ENCODE data around the gene MVB12B.

MVB12B gene

DNA sequence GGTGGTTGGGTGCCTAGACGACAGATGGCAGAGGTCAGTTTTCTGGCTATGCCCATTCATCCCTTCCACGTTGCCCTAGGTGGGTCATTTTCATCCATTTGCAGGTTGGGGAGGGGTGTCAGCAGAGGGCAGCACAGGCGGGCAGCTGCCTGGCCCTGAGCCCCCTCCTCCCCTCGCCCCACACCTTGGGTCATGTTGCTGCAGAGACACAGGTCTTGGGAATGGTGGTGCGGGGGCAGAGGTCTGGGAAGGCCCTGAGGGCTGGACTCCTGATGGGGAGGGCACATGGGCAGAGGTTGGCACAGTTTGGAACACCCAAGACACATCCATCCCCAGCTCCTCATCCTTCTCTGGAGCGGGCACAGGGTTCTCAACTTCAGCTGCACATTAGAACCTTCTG, 183.9 kb downstream of the MVB12B start:
- DNase-seq: no peak

DNA sequence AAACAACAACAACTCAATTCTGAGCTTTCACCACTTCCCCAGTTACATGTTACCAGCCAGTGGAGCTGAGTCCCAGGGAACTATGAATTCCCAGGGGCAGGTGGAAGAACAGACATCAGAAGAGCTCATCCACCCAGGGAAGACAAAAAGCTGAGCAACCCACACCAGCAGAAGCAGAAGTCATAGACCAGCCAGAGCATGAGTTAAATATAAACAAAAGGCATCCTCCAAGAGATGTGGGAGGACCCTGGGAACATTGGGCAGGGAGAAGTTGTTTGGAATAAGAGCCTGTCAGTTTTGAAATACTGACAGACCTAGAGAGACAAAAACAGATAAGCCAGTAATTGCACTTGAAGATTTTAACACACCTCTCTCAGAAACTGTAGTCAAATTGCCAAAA, 184.8 kb downstream of the MVB12B start:
- DNase-seq: no peak

DNA sequence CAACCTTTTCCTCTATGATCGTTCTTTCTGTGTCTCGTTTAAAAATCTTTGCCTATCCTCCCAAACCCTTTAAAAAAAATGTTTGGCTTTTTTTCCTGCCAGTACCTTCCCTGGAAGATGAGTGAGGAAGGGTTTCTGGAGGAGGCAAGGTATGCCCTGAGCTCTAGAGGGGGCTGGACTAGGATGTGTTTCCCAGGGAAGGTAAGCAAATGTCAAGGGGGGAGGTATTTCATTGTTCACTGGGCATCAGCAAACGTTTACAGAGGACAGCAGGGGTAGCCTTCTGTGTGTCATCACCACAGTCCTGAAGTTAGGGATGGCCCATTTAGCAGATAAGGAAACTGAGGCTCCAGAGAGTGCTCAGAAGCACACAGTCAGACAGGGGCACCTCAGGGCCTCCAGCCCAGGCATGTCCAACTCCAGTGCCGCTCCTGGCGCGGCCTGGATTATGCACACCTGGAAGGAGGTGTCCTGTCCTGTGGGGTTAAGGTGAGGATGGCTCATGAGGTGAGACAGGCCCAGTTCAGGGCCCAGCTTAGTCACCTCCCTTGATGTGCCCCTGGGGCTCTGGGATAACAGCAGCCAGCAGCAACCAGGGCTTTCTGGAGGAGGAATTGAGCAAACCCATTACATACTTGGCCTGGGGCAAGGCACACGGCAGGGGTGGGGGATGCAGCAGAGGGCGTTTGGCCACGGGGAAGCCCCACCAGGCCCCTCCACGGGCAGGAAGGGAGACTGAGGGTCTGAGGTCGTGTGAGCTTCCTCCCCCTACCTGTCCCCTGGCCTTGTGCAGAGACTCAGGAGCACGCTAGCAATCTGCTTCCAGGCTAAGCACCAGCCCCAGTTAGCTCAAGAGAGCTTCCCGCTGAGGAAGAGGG, 186.8 kb downstream of the MVB12B start:
- no peak for DNase-seq

DNA sequence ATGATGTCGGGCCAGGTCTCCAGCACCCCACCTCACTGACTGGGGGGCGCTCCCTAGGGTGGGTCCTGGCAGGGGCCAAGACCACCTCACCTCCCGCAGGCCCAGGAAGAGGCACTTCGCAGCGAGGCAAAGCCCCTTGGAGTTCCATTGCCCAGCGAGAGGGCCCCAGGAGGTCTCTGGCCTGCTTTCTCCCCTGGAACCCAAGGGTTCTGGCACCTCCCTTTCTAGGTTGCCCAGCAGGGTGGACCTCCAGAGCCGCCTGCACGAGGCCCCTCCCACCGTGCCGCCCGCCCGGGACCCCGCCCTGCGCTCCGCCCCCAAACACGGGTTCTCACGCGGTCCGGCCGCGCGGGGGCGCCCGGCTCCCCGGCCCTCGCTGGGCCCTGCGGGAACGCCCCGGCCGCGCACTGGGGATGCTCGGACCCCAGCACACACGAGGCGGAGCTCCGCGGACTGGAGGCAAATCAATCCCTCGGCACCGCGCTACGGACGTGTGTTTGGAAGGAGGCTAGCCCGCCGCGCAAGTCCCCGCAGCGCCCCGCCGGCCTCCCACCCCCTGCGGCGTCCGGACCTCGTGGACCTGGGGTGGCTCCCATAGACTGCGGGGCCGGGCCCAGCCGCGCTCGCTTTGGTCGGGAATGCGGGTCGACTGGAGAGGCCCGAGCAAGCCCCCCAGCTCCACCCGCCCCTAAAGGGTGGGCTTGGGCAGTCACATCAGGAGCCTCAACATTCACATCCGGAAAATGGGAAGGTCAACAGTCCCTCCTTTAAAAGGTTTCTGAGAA, 187.6 kb downstream of the MVB12B start:
- peak; percentile 56 for DNase-seq

DNA sequence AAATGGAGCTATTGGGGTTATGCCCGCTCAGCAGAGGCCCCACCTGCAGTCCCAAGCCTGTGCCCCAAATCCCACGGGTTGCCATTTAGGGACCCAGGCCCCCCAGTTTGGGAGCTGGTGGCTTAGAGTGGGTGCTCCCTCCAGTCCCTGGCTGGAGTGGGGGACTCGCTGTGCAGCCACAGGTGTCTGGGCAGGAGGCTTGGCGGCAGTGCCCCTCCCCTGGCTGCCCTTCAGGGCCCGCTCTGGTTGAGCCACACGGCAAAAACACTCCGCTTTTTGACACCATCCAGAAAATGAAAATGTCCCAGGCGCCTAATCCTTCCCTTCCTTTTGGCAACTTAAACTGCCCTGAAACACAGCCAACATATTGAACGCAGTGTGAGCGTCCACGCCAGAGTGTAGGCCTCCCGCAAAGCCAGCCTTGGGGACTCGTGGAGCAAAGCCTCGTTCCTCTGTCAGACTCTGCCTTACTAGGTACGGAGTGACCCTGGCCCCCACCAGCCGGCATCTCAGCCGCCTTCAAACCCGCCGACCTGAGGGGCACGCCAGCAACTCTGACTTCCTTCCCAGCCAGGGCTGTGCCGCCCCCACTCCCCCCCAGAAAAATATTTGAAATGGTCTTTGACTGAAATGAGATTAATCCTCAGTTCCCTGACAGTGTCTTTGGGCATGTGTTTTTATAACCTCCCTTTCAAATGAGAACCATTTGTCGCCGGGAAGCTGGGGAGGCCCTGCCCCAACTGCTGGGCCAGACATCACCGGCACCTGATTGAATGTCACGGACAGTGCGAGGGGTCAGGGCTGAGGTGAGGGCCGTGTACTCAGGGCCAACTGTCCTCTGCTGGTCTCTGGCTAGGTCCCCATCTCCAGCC, 188.6 kb downstream of the MVB12B start:
- no peak for DNase-seq

DNA sequence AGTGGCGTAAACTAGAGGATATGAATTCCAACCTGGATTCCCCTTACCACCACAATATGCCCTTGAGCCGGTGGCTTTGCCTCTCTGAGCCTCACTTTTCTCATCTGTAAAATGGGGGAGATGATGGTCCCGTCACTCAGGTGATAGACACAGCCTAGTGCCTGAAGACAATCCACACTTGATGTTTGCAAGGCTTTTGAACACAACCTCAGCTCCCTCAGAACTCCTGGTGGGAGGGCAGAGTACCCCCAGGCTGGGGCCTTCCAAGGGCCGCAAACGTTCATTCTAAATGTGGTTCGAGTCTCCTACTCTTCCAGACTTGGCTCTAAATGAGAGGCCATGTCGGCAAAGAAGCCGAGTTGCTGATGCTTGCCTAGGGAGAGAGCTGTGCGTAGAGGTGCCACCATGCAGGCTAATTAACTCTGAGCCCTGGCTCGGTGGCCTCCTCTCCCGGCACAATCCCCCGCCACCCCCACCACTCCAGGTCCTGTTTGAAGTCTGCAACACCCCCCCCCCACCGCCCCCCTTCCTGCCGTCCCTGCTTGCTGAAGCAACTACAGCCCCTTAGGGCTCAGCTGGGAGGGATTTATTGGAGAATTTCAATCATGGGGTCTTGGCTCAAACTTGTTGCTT, 189.4 kb downstream of the MVB12B start:
- DNase-seq: no peak

DNA sequence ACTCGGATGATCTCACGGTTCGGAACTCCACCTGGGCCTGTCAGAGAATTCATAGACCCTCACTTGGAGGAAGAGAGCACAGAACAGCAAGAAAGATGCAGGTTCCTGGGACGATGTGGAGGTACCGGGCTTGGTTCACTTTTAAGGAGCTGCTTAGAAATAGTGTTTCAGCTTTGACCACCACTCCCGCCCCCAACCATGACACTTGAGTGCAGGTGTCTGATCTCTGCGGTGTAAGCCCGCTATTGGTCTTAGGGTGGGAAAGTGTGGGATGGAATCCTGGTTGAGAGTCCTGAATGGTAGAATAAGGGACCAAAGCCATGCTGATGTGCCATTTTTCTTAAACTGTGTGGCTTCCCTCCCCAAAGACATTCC, 189.9 kb downstream of the MVB12B start:
- no peak for DNase-seq

DNA sequence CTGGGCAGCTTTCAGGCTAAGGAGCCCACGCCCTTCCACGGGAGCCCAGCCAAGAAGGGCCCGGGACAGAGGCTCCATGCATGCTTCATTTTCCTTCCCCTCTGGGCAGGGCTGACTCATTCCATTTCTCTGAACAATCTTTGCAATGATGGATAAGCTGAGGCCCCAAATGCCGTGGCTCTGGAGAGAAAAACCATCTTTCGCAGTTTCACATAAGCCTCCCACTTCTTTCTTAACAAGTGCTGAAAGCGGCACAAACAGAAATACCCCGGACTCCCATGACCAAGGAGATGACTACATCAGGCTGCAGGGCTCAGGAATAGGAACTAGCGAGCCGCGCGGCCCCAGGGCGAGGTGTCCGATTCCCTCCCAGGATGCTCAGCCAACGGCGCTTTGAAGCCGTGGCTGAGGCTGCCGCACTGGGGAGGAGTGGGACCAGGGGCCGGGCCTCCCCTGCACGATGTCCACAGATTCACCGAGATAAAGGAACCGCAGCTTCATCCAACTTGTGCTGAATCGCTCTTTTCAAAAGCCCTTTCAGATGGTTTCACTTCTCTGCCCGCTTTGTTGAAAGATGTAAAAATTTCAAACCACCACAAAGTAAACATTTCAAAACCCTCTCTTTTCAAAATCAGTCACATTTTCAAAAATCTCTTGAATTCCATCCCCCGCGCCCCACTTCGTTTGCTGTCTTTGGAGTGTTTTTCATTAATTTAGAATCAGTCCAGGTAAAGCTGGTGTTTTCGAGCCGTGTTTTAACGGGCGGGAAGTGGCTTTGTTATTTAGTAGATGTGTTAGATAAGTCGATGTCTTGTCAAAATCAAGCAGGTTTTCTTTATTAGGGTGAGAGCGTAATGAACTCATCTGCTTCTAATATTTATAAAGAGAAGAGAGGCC, 190.6 kb downstream of the MVB12B start:
- DNase-seq: peak; percentile 25

DNA sequence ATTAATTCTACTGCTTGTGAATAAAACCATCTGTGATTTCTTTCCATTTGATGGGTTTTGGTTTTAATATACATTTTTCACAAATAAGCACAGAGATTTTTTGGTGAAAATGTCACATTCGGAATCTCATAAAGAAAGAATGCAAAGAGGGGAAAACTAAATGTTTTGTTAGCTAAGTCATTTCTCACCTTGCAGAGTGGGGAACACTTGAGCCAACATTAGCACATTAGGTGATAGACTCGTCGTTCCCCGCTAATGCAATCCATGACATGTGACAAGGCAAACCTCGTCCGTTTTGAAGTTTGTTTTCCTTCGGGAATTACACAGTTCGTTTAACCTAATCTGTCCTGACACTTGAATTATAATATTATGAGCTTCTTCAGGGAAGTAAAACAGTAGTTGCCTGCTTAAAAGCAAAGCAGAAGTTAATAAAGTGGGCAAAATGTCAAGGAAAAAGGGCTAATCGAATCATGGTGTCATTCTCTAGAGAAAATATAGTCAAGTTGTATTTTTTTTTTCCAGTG, 191.3 kb downstream of the MVB12B start:
- no peak for DNase-seq

DNA sequence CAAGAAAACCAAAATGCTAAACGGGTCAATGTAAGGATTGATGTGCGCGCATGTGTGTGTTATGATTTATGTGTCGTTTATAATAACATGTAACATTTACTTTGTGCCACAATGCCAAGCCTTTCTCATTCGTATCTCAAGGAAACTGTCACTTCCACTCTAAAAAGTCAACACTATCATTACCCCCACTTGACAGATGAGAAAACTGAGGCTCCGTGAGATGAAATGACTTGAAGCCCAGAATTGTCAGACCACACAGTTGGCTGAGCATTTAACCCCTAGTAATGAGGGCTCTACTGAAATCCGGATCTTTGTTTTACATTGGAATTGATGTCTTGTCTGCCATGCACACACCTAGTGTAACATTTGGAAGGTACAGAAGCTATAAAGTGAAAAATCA, 192.1 kb downstream of the MVB12B start:
- DNase-seq: no peak

DNA sequence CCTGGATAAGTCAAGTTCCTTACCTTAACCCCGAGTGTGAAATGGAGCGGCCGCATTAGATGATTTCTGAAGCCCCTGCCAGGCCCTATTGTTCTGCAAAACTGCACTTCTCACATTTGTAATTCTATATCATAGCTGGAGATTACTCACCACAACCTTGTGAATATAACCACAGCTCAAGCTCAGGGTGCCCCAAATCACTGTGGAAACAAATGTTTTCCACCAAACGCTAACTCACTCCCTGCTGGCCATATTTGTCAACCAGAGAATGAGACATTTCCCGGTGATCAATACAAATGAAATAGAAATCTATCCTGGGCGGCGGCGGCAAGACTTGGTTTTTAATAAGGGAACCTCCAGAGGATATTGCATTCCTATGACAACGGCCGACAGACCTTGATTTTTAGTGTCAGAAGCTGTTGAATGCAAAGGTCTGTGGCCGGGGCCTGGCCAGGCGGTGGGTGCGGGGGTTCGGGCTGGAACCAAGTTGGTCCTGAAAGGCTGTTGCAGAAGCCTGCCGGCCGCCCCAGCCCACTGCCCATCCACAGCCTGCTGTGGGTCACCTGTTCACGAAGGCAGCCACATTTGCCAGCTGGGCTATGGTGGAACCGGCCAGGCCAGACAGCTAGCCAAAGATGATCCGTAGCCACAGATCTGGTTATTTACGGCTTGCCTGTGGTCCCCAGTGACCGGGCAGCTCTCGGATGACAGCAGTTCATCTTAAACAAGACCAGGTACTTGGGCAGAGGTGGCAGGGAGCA, 193.2 kb downstream of the MVB12B start:
- no peak for DNase-seq

DNA sequence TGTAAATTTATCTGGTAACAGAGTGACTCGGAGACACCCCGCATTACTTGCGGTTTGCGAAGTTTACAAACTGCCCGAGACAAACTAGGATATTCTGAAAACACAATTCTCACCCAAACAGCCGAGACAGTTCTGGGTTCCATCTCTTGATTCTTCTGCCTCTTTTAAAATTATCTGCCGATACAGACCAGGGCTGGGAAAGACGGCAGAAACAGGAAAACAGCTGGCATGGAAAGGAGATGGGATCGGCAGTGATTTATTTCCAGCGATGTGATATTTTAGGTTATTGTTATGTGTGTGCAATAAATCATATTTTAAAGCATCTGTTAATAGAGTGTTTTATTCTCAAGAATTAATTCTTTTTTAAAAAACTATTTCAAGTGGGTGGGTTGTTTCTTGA, 193.8 kb downstream of the MVB12B start:
- DNase-seq: no peak

DNA sequence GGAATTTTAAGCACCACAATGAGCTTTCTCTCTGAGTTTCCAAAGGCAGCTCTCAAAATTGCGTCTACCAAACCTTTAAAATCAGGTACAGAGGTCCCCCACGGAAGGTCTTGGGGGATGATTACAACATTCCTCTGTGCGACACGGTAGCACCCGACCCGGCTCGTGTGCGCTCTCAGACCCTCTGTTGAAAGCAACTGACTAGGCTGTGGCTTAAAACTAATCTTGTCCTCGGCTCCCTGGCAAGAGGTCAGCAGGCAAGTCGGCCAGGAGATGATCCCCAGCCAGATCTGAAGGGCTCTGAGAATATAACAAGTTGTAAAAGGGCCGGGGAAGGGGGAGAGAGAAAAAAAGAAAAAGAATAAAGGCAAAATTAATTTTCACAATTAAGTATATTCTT, 194.5 kb downstream of the MVB12B start:
- DNase-seq: no peak

DNA sequence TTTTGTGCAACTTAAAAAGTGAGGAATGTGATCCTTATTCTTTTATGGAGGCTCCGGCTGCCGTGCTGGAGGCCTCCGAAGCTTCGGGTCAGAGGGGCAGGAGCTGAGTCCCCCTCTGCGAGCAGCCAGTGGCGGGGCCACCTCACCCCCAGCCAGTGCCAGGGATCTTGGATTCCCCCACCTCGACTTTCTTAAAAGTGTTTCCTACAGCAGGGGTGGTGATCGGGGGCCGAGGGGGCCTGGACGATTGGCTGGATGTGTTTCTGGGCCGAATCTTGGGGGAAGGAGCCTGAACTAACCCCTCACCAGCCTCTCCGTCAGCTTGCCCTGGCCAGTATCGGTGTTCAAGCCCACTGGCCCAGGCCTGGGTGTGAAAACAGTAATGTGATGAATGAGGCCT, 194.9 kb downstream of the MVB12B start:
- DNase-seq: no peak

DNA sequence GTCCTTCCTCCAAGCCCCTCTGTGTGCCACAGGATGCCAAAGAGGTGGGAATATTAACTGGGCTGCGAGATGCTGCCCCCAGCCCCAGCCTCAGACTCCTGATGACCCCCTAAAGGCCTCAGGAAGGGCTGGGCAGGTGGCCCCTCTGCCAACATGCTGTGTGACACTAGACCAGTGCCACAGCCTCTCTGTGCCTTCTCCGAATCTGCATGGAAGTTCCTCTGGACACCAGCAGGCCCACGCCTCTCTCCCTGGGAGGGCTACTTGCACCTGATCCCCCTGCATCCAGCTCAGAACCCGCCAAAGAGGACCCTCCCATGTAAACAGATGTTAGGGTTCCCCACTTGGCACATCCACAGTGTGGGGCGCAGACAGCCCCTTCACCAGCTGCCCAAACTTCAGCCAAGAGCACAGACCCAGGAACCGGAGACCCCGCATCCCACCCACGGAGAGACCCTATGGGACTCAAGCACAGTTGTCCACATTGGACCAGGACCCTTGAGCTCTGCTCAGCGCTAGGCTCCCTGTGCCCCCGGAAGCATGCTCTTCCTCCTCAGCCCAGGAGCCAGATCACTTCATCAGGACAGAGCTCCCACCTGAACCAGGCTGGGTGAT, 195.5 kb downstream of the MVB12B start:
- DNase-seq: no peak

DNA sequence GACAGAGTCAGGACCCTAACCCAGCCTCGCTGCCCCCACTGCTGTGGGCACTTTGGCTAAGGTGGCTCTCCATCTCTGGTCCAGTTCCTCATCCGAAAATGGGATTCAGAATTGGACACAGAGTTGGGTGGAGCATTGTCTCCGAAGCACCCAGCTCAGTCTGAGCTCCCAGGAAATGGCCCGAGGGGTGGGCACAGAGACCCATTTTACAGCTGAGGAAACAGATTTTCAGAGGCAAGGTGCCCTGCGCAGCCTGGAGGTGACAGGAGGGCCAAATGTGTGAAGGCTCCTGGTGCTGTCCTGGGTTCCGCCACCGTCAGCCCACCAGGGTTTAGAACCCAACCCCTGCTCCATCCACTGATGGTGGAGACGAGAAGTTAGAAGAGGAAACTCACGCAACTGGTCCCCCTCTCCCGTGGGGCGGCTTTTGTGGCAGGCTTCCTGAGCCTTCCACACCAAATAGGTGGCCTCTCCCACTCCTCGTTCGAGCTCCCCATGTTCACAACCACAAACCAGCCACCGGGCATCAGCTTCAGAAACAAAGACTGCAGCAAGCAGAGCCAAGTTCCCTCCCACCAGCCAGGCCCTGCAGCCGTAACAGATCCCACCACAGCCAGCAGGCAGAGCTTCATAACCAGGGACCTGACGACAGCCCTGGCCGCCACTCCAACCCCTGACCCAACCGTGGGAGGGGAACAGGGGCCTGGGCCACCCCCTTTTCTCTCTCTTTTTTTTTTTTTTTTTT, 196.2 kb downstream of the MVB12B start:
- no peak for DNase-seq

DNA sequence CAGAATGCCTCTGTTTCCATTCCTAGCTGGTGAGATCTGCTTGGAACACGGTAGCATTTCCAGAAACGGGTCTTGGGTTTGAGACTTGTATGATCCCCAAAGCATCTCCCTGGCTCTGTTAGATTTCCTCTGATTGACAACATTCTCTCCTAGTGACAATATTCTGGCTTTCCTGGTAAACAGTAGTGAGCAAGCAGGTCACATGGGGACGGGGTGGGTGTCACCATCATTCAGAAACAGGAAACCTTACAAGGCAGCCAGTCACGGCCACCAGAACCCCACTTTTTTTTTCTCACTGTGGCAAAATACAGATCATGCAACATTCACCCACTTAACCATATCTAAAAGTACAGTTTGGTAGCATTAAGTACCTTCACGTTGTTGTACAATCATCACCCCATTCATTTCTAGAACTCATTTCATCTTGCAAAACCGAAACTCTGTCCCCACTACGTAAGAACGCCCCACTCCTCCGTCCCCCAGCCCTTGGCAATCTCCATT, 197.0 kb downstream of the MVB12B start:
- peak; percentile 25 for DNase-seq

DNA sequence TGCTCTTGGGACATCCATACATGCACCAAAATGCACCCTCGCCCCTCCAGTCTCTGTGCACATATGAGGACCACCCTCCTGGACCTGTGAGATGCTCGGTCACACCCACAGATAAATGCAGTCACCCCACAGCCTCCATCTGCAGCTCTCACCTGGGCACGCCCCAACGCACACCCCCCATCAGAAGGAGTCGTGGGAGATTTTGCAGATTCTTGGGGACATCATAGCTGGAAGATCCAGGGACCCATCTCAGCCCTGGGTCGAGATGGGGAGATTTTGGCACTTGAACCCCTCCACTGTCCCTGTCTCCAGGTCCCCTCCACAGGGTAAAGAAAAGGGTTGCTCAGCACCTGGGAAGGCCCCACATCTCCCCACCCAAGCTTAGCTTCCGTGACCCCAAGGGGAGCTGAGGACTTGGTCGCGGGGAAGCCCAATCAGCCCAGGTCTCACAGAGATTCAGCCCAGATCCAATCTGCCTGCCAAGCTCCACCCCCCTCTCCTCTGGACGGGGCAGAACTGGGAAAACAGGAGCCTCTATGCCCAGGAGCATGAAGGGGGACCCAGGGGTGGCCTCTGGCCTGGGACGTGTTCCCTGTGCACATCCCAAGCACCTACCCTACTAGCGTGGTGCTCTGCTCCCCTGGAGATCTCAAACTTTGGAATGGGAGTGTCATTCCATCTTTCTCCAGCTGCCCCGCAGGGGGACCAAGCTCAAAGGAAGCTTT, 197.9 kb downstream of the MVB12B start:
- no peak for DNase-seq

Data from activated effector memory CD4-positive, alpha-beta T cell treated with Interleukin-2 at 50 U/mL for 16 hours (primary cell).